GM23338 (cell line): ENCODE results near the gene EPHB1. TPM values are rescaled to one million over a fixed set of nuclear protein-coding genes. Genes with fewer than 3 reads are reported as not detected.

Source experiments
- ATAC-seq: fragments of 200-7000 bp; cut with Tn5 transposase; 3 replicates; pipeline ENCODE4 v1.9.1; 2020
- DNase-seq: peaks from one replicate; pipeline ENCODE4 v3.0.0-alpha.2; 2015; ENCODE audit warnings: low spot score
- H2AFZ ChIP-seq: fragments of 200-600 bp; sonication (generic); 2 replicates; pipeline ENCODE4 v1.8.0; 2016; ENCODE audit warnings: antibody characterized with exemption, mild to moderate bottlenecking, moderate library complexity
- H3F3A ChIP-seq: fragments of 200-600 bp; sonication (generic); replicated peaks from 2 replicates; pipeline ENCODE4 v1.8.0; 2017; ENCODE audit warnings: antibody characterized with exemption, mixed run types, low read depth
- H3K27ac ChIP-seq: fragments of 200-600 bp; sonication (generic); 2 replicates; pipeline ENCODE4 v1.6.1; 2016; ENCODE audit warnings: low read depth
- H3K27me3 ChIP-seq: fragments of 200-600 bp; sonication (generic); 2 replicates; pipeline ENCODE4 v1.8.0; 2016; ENCODE audit warnings: mild to moderate bottlenecking, mixed run types, moderate library complexity; ENCODE audit not compliant: insufficient read depth
- H3K36me3 ChIP-seq: fragments of 200-600 bp; sonication (generic); 2 replicates; pipeline ENCODE4 v1.8.0; 2016; ENCODE audit warnings: mild to moderate bottlenecking; ENCODE audit not compliant: insufficient read depth
- H3K4me1 ChIP-seq: fragments of 200-600 bp; sonication (generic); 2 replicates; pipeline ENCODE4 v1.8.0; 2016; ENCODE audit warnings: mild to moderate bottlenecking, moderate library complexity; ENCODE audit not compliant: insufficient read depth
- H3K4me2 ChIP-seq: fragments of 200-600 bp; sonication (generic); 2 replicates; pipeline ENCODE4 v1.7.1; 2017; ENCODE audit warnings: mixed run types
- H3K4me3 ChIP-seq: fragments of 200-600 bp; sonication (generic); 2 replicates; pipeline ENCODE4 v1.6.1; 2016; ENCODE audit warnings: mixed run types
- H3K79me2 ChIP-seq: fragments of 200-600 bp; sonication (generic); replicated peaks from 2 replicates; pipeline ENCODE4 v1.8.0; 2017; ENCODE audit warnings: mild to moderate bottlenecking; ENCODE audit not compliant: insufficient read depth
- H3K9me2 ChIP-seq: fragments of 200-600 bp; sonication (generic); 2 replicates; pipeline ENCODE4 v1.8.0; 2017; ENCODE audit not compliant: insufficient read depth
- H4K20me1 ChIP-seq: fragments of 200-600 bp; sonication (generic); replicated peaks from 2 replicates; pipeline ENCODE4 v1.8.0; 2017; ENCODE audit warnings: mild to moderate bottlenecking; ENCODE audit not compliant: insufficient read depth
- H3K27ac Mint-ChIP-seq: 2 replicates; pipeline ENCODE4 v1.8.0; 2020; ENCODE audit warnings: inconsistent platforms, mild to moderate bottlenecking, moderate library complexity, mixed read lengths
- H3K27me3 Mint-ChIP-seq: 3 replicates; pipeline ENCODE4 v1.8.0; 2022; ENCODE audit warnings: low read depth, mild to moderate bottlenecking, moderate library complexity, mixed read lengths, inconsistent platforms; ENCODE audit not compliant: insufficient read depth, poor library complexity
- H3K36me3 Mint-ChIP-seq: 3 replicates; pipeline ENCODE4 v1.8.0; 2021; ENCODE audit warnings: low read depth, mild to moderate bottlenecking, inconsistent platforms, moderate library complexity, mixed read lengths
- H3K4me1 Mint-ChIP-seq: 3 replicates; pipeline ENCODE4 v1.8.0; 2020; ENCODE audit warnings: mild to moderate bottlenecking, inconsistent platforms, mixed read lengths
- H3K4me3 Mint-ChIP-seq: 3 replicates; pipeline ENCODE4 v1.8.0; 2021; ENCODE audit warnings: moderate library complexity, mild to moderate bottlenecking, inconsistent platforms, mixed read lengths
- H3K9me3 Mint-ChIP-seq: 3 replicates; pipeline ENCODE4 v1.8.0; 2020; ENCODE audit warnings: moderate library complexity, mild to moderate bottlenecking, inconsistent platforms, mixed read lengths
- CREB1 ChIP-seq: fragments of 250-450 bp; sonication (Bioruptor Pico); IDR thresholded peaks from 2 replicates; pipeline ENCODE4 v1.5.0; 2020; ENCODE audit warnings: low read depth, mild to moderate bottlenecking, moderate library complexity
- EZH2phosphoT487 ChIP-seq: fragments of 200-600 bp; sonication (generic); IDR thresholded peaks from one replicate; pipeline ENCODE4 v1.8.1; 2018; ENCODE audit warnings: antibody characterized with exemption; ENCODE audit not compliant: unreplicated experiment
- JUNB ChIP-seq: IDR thresholded peaks from one replicate; pipeline ENCODE4 v1.6.1; 2016; ENCODE audit warnings: antibody characterized with exemption; ENCODE audit not compliant: unreplicated experiment
- NANOG ChIP-seq: IDR thresholded peaks from 2 replicates; pipeline ENCODE4 v1.6.1; 2016; ENCODE audit warnings: antibody characterized with exemption, borderline replicate concordance
- POLR2AphosphoS5 ChIP-seq: IDR thresholded peaks from 2 replicates; pipeline ENCODE4 v1.6.1; 2016; ENCODE audit warnings: antibody characterized with exemption, low read depth
- ZNF114 ChIP-seq: fragments of 250-450 bp; sonication (Bioruptor Pico); IDR thresholded peaks from 2 replicates; pipeline ENCODE4 v1.5.0; 2020; ENCODE audit warnings: mild to moderate bottlenecking, moderate library complexity
- polyA plus RNA-seq: library from polyadenylated mRNA; unstranded; fragments of >200 nt; fragmentation: Nextera tagmentation; extraction: Ambion mirVana; gene quantifications from 2 replicates; pipeline ENCODE4 v1.2.1, GENCODE V29; 2016
- total RNA-seq: library from RNA; depleted of rRNA; stranded (reverse); fragments of >200 nt; shearing (Covaris generic); gene quantifications from 2 replicates; pipeline ENCODE4 v1.2.3, GENCODE V29; 2014
- TF ChIP-seq, protein P1 (sequence below): fragments of 250-450 bp; sonication (Bioruptor Pico); IDR thresholded peaks from 2 replicates; pipeline ENCODE4 v1.5.0; 2020; ENCODE audit warnings: mild to moderate bottlenecking, moderate library complexity
- TF ChIP-seq, protein P2 (sequence below): IDR thresholded peaks from 2 replicates; pipeline ENCODE4 v1.6.1; 2016; ENCODE audit warnings: antibody characterized with exemption
- TF ChIP-seq, protein P3 (sequence below), 2 experiments: fragments of 200-600 bp in 1 of 2; sonication (generic) in 1 of 2; conservative IDR thresholded peaks; 2 replicates each; pipeline versions ENCODE4 v1.5.1 to v1.6.1; 2016 to 2017; ENCODE audit warnings: antibody characterized with exemption in 2 of 2, low read depth in 2 of 2, mild to moderate bottlenecking in 2 of 2, moderate library complexity in 1 of 2
- TF ChIP-seq, protein P4 (sequence below): IDR thresholded peaks from one replicate; pipeline ENCODE4 v1.6.1; 2018; ENCODE audit warnings: antibody characterized with exemption; ENCODE audit not compliant: unreplicated experiment

The EPHB1 gene
- total and polyA plus RNA-seq, 2 experiments from 2014 or later, result 2.7 to 5.2 TPM

DNA sequence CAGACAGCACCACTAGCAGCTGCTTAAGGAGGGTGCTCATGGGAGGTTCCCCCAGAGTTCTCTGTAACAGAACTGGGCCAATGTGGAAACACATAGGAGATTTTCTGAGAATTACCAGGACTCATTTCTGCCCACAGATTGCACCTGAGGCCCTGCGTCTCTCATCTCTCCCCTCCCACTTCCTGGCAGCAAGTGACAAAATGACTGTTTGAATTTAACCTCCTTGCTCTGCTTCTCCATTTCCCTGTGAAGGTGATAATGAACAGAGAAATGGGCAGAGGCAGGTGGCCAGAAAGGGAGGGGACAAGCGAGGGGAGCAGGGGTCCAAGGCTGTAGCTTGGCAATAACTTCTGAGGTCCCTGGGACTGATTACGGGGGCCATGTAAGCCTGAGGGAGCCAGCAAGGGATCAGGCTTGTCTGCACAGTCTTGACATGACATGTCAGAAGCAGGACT lies 8.0 kb downstream of the EPHB1 start:
- H3K4me1 ChIP-seq, result peaks cover under 1% of the 10 kb centered on the region; the same call in 1 of the 2 replicates
- H3K36me3 Mint-ChIP-seq, result no peaks in the 10 kb centered on the region
- H3K27ac Mint-ChIP-seq, result no peak overlapping the region
- H3F3A ChIP-seq, result no peaks in the 10 kb centered on the region
- no peaks in the 10 kb centered on the region for H3K36me3 ChIP-seq
- H3K27me3 ChIP-seq, result peaks cover 19% of the 10 kb centered on the region
- H3K79me2 ChIP-seq, result peaks cover 4% of the 10 kb centered on the region; the same call in 1 of the 2 replicates
- no peaks in the 10 kb centered on the region for H4K20me1 ChIP-seq
- no peak overlapping the region for H3K4me3 ChIP-seq
- H3K9me3 Mint-ChIP-seq, result no peaks in the 10 kb centered on the region
- H3K9me2 ChIP-seq, result peaks cover 1% of the 10 kb centered on the region; the same call in 1 of the 2 replicates
- ATAC-seq (no peak), DNase-seq (no peak)
- no peak overlapping the region for H2AFZ ChIP-seq
- no peak overlapping the region for H3K4me3 Mint-ChIP-seq
- no peak for TF ChIP-seq EZH2phosphoT487
- TF ChIP-seq, protein P1, sequence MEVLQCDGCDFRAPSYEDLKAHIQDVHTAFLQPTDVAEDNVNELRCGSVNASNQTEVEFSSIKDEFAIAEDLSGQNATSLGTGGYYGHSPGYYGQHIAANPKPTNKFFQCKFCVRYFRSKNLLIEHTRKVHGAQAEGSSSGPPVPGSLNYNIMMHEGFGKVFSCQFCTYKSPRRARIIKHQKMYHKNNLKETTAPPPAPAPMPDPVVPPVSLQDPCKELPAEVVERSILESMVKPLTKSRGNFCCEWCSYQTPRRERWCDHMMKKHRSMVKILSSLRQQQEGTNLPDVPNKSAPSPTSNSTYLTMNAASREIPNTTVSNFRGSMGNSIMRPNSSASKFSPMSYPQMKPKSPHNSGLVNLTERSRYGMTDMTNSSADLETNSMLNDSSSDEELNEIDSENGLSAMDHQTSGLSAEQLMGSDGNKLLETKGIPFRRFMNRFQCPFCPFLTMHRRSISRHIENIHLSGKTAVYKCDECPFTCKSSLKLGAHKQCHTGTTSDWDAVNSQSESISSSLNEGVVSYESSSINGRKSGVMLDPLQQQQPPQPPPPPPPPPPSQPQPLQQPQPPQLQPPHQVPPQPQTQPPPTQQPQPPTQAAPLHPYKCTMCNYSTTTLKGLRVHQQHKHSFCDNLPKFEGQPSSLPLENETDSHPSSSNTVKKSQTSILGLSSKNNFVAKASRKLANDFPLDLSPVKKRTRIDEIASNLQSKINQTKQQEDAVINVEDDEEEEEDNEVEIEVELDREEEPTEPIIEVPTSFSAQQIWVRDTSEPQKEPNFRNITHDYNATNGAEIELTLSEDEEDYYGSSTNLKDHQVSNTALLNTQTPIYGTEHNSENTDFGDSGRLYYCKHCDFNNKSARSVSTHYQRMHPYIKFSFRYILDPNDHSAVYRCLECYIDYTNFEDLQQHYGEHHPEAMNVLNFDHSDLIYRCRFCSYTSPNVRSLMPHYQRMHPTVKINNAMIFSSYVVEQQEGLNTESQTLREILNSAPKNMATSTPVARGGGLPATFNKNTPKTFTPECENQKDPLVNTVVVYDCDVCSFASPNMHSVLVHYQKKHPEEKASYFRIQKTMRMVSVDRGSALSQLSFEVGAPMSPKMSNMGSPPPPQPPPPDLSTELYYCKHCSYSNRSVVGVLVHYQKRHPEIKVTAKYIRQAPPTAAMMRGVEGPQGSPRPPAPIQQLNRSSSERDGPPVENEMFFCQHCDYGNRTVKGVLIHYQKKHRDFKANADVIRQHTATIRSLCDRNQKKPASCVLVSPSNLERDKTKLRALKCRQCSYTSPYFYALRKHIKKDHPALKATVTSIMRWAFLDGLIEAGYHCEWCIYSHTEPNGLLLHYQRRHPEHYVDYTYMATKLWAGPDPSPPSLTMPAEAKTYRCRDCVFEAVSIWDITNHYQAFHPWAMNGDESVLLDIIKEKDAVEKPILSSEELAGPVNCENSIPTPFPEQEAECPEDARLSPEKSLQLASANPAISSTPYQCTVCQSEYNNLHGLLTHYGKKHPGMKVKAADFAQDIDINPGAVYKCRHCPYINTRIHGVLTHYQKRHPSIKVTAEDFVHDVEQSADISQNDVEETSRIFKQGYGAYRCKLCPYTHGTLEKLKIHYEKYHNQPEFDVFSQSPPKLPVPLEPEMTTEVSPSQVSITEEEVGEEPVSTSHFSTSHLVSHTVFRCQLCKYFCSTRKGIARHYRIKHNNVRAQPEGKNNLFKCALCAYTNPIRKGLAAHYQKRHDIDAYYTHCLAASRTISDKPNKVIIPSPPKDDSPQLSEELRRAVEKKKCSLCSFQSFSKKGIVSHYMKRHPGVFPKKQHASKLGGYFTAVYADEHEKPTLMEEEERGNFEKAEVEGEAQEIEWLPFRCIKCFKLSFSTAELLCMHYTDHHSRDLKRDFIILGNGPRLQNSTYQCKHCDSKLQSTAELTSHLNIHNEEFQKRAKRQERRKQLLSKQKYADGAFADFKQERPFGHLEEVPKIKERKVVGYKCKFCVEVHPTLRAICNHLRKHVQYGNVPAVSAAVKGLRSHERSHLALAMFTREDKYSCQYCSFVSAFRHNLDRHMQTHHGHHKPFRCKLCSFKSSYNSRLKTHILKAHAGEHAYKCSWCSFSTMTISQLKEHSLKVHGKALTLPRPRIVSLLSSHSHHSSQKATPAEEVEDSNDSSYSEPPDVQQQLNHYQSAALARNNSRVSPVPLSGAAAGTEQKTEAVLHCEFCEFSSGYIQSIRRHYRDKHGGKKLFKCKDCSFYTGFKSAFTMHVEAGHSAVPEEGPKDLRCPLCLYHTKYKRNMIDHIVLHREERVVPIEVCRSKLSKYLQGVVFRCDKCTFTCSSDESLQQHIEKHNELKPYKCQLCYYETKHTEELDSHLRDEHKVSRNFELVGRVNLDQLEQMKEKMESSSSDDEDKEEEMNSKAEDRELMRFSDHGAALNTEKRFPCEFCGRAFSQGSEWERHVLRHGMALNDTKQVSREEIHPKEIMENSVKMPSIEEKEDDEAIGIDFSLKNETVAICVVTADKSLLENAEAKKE (CRISPR knock-in tag), result no peak
- TF ChIP-seq, protein P2, sequence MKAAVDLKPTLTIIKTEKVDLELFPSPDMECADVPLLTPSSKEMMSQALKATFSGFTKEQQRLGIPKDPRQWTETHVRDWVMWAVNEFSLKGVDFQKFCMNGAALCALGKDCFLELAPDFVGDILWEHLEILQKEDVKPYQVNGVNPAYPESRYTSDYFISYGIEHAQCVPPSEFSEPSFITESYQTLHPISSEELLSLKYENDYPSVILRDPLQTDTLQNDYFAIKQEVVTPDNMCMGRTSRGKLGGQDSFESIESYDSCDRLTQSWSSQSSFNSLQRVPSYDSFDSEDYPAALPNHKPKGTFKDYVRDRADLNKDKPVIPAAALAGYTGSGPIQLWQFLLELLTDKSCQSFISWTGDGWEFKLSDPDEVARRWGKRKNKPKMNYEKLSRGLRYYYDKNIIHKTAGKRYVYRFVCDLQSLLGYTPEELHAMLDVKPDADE, result no peak
- no peak for TF ChIP-seq POLR2AphosphoS5
- H3K27me3 Mint-ChIP-seq, result peaks cover 10% of the 10 kb centered on the region
- no peak overlapping the region for H3K27ac ChIP-seq
- H3K4me1 Mint-ChIP-seq, result peaks cover 42% of the 10 kb centered on the region
- H3K4me2 ChIP-seq, result no peak overlapping the region

DNA sequence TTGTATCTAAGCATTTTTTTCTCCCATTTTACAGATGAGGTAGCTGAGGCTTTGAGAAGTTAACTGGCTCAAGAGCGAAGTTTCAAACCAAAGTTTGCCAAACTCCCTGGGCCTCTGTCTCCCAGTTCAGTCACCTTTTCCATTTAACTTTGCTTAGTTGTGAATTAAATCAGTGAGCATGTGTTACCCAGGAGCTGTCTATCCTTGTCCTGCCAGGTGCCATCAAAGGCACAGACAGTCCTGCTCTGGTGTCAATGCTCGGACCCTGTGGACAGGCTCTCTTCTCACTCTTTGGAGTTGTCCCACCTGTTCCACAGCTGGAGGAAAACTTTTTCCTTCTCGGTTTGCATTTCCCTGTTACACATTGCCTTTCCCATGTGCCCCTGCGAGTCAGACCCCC lies 8.6 kb downstream of the EPHB1 start:
- no peaks in the 10 kb centered on the region for H3F3A ChIP-seq
- no peak for ATAC-seq
- H3K9me2 ChIP-seq, result peaks cover 5% of the 10 kb centered on the region; the same call in 1 of the 2 replicates
- no peak overlapping the region for H3K27ac ChIP-seq
- Mint-ChIP-seq H3K36me3 (no peaks in the 10 kb centered on the region), H3K27me3 (peaks cover 6% of the 10 kb centered on the region), H3K27ac (no peak overlapping the region), H3K4me1 (peaks cover 44% of the 10 kb centered on the region), H3K9me3 (no peaks in the 10 kb centered on the region), H3K4me3 (no peak overlapping the region)
- peaks cover 13% of the 10 kb centered on the region for H3K27me3 ChIP-seq
- peaks cover 4% of the 10 kb centered on the region; the same call in 1 of the 2 replicates for H3K79me2 ChIP-seq
- no peak overlapping the region for H2AFZ ChIP-seq
- H4K20me1 ChIP-seq, result no peaks in the 10 kb centered on the region
- H3K4me2 ChIP-seq, result no peak overlapping the region
- no peaks in the 10 kb centered on the region for H3K36me3 ChIP-seq
- no peak for DNase-seq
- no peaks in the 10 kb centered on the region for H3K4me1 ChIP-seq
- no peak overlapping the region for H3K4me3 ChIP-seq
- TF ChIP-seq NANOG (no peak), ZNF114 (CRISPR knock-in tag) (no peak), CREB1 (CRISPR knock-in tag) (no peak), JUNB (no peak)
- TF ChIP-seq, protein P3, sequence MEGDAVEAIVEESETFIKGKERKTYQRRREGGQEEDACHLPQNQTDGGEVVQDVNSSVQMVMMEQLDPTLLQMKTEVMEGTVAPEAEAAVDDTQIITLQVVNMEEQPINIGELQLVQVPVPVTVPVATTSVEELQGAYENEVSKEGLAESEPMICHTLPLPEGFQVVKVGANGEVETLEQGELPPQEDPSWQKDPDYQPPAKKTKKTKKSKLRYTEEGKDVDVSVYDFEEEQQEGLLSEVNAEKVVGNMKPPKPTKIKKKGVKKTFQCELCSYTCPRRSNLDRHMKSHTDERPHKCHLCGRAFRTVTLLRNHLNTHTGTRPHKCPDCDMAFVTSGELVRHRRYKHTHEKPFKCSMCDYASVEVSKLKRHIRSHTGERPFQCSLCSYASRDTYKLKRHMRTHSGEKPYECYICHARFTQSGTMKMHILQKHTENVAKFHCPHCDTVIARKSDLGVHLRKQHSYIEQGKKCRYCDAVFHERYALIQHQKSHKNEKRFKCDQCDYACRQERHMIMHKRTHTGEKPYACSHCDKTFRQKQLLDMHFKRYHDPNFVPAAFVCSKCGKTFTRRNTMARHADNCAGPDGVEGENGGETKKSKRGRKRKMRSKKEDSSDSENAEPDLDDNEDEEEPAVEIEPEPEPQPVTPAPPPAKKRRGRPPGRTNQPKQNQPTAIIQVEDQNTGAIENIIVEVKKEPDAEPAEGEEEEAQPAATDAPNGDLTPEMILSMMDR (conservative IDR thresholded peaks at IDR 0.05; ENCODE audit: low read depth in 2 of 2), result no peak
- TF ChIP-seq, protein P4, sequence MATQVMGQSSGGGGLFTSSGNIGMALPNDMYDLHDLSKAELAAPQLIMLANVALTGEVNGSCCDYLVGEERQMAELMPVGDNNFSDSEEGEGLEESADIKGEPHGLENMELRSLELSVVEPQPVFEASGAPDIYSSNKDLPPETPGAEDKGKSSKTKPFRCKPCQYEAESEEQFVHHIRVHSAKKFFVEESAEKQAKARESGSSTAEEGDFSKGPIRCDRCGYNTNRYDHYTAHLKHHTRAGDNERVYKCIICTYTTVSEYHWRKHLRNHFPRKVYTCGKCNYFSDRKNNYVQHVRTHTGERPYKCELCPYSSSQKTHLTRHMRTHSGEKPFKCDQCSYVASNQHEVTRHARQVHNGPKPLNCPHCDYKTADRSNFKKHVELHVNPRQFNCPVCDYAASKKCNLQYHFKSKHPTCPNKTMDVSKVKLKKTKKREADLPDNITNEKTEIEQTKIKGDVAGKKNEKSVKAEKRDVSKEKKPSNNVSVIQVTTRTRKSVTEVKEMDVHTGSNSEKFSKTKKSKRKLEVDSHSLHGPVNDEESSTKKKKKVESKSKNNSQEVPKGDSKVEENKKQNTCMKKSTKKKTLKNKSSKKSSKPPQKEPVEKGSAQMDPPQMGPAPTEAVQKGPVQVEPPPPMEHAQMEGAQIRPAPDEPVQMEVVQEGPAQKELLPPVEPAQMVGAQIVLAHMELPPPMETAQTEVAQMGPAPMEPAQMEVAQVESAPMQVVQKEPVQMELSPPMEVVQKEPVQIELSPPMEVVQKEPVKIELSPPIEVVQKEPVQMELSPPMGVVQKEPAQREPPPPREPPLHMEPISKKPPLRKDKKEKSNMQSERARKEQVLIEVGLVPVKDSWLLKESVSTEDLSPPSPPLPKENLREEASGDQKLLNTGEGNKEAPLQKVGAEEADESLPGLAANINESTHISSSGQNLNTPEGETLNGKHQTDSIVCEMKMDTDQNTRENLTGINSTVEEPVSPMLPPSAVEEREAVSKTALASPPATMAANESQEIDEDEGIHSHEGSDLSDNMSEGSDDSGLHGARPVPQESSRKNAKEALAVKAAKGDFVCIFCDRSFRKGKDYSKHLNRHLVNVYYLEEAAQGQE, result no peak
